GM23248 (cell line): ENCODE measurements around the gene NXT1. TPM values are rescaled to one million over a fixed set of nuclear protein-coding genes. Genes with fewer than 3 reads are reported as not detected.

ENCODE experiments used
- DNase-seq: peaks from one replicate; pipeline ENCODE4 v3.0.0-alpha.2; 2015
- H2AFZ ChIP-seq: fragments of 200-600 bp; sonication (generic); 2 replicates; pipeline ENCODE4 v1.6.1; 2016; ENCODE audit warnings: antibody characterized with exemption
- H3F3A ChIP-seq: fragments of 200-600 bp; sonication (generic); 2 replicates; pipeline ENCODE4 v1.6.1; 2016; ENCODE audit warnings: mild to moderate bottlenecking, antibody characterized with exemption, mixed run types; ENCODE audit not compliant: insufficient read depth
- H3K27ac ChIP-seq: fragments of 200-600 bp; sonication (generic); 2 replicates; pipeline ENCODE4 v1.5.1; 2016; ENCODE audit warnings: mild to moderate bottlenecking
- H3K27me3 ChIP-seq: fragments of 200-600 bp; sonication (generic); replicated peaks from 2 replicates; pipeline ENCODE4 v1.6.1; 2016; ENCODE audit warnings: mild to moderate bottlenecking; ENCODE audit not compliant: insufficient read depth
- H3K36me3 ChIP-seq: fragments of 200-600 bp; sonication (generic); 2 replicates; pipeline ENCODE4 v1.6.1; 2016; ENCODE audit warnings: low read depth, mild to moderate bottlenecking
- H3K4me1 ChIP-seq: fragments of 200-600 bp; sonication (generic); 2 replicates; pipeline ENCODE4 v1.6.1; 2016; ENCODE audit warnings: mild to moderate bottlenecking; ENCODE audit not compliant: insufficient read depth
- H3K4me2 ChIP-seq: fragments of 200-600 bp; sonication (generic); one replicate; pipeline ENCODE4 v1.6.1; 2016; ENCODE audit warnings: mild to moderate bottlenecking; ENCODE audit not compliant: unreplicated experiment
- H3K4me3 ChIP-seq: fragments of 200-600 bp; sonication (generic); 2 replicates; pipeline ENCODE4 v1.5.1; 2016; ENCODE audit warnings: mild to moderate bottlenecking
- H3K79me2 ChIP-seq: fragments of 200-600 bp; sonication (generic); 2 replicates; pipeline ENCODE4 v1.6.1; 2016; ENCODE audit warnings: mild to moderate bottlenecking; ENCODE audit not compliant: insufficient read depth
- H3K9ac ChIP-seq: fragments of 200-600 bp; sonication (generic); 2 replicates; pipeline ENCODE4 v1.6.1; 2016; ENCODE audit warnings: mild to moderate bottlenecking
- H3K9me2 ChIP-seq: fragments of 200-600 bp; sonication (generic); 2 replicates; pipeline ENCODE4 v1.6.1; 2016; ENCODE audit warnings: mixed run types, mild to moderate bottlenecking, moderate library complexity; ENCODE audit not compliant: insufficient read depth
- H3K9me3 ChIP-seq: fragments of 200-600 bp; sonication (generic); one replicate; pipeline ENCODE4 v1.6.1; 2017; ENCODE audit warnings: low read depth
- H4K20me1 ChIP-seq: fragments of 200-600 bp; sonication (generic); 2 replicates; pipeline ENCODE4 v1.6.0; 2016; ENCODE audit not compliant: insufficient read depth
- EZH2 ChIP-seq: fragments of 200-600 bp; sonication (generic); IDR thresholded peaks from 2 replicates; pipeline ENCODE4 v1.6.1; 2018; ENCODE audit warnings: antibody characterized with exemption, mild to moderate bottlenecking; ENCODE audit not compliant: insufficient read depth, poor library complexity, severe bottlenecking
- EZH2phosphoT487 ChIP-seq: fragments of 200-600 bp; sonication (generic); IDR thresholded peaks from 2 replicates; pipeline ENCODE4 v1.6.1; 2018; ENCODE audit warnings: antibody characterized with exemption, moderate library complexity, mild to moderate bottlenecking, low read depth; ENCODE audit not compliant: insufficient read depth
- WGBS, 2 experiments: methylation state at CpG; one replicate each; pipeline ENCODE4 v1.1.6; 2015 to 2017; ENCODE audit warnings: low lambda C conversion rate in 2 of 2, low coverage in 1 of 2; ENCODE audit errors: missing lambda C conversion rate in 2 of 2; 5-methylcytosine and 5-hydroxymethylcytosine counted together
- in situ Hi-C: fragments of 300-500 bp; cut with MboI; formaldehyde crosslinking; loops from 2 replicates; pipeline ENCODE4 v1.15.0; 2020
- polyA plus RNA-seq: library from polyadenylated mRNA; unstranded; fragments of >200 nt; fragmentation: Nextera tagmentation; extraction: Ambion mirVana; gene quantifications from 2 replicates; pipeline ENCODE4 v1.2.1, GENCODE V29; 2016
- total RNA-seq: library from RNA; depleted of rRNA; stranded (reverse); fragments of >200 nt; shearing (Covaris generic); gene quantifications from 2 replicates; pipeline ENCODE4 v1.2.3, GENCODE V29; 2014

The NXT1 gene
- total and polyA plus RNA-seq, 2 experiments from 2014 or later, result 29.8 to 31.5 TPM

DNA sequence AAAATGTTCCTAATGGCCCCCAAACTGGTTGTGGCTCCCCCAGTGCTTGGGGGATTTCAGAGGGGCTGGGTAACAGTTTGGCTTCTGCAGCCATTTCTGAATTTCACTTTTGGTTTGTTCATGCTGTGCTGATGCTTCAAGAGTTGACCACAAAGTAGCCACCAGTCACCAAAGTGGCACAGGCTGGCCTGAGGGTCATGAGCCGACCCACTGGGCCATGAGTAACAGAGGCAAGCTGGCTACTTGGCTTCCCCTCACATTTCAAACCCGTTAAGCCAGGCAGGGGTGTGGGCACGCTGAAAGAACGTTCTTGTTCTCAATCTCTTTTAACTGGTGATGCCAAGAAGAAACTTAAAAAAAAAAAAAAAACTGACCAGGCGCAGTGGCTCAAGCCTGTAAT lies 15.1 kb upstream of the NXT1 start:
- no peak overlapping the region for H3K9ac ChIP-seq

GRCh38 chr20:23336476-23336875 lies 14.1 kb upstream of the NXT1 start:
- Histone ChIP-seq H3K4me1 (no peaks in the 10 kb centered on the region), H3K27ac (no peak overlapping the region), H3K4me3 (no peak overlapping the region), H3K27me3 (no peaks in the 10 kb centered on the region), H3K9ac (no peak overlapping the region), H3K4me2 (no peak overlapping the region), H3F3A (no peaks in the 10 kb centered on the region), H3K79me2 (no peaks in the 10 kb centered on the region), H3K9me3 (no peaks in the 10 kb centered on the region), H3K36me3 (no peaks in the 10 kb centered on the region), H3K9me2 (no peaks in the 10 kb centered on the region), H4K20me1 (no peaks in the 10 kb centered on the region), H2AFZ (no peak overlapping the region)
- DNase-seq, result no peak
- in situ Hi-C loops, result loop anchor here (10.0 to 25.0 kb wide), 2 partner anchors 282 to 999 kb away; no protein-coding TSS in a partner anchor
- WGBS, 2 experiments, result 98 to 99% methylated on average over 5 of the region's 5 CpGs
- TF ChIP-seq EZH2 (no peak), EZH2phosphoT487 (no peak)

More for the DNA sequence above, 15.1 kb upstream of the NXT1 start:
- 66 to 77% methylated on average over 5 of the region's 5 CpGs for WGBS, 2 experiments
- H3K4me3 ChIP-seq, result no peak overlapping the region
- H3K4me1 ChIP-seq, result no peaks in the 10 kb centered on the region
- no peaks in the 10 kb centered on the region for H4K20me1 ChIP-seq
- TF ChIP-seq EZH2, result no peak
- no peak for TF ChIP-seq EZH2phosphoT487
- H3K4me2 ChIP-seq, result no peak overlapping the region
- no peaks in the 10 kb centered on the region for H3K36me3 ChIP-seq
- no peaks in the 10 kb centered on the region for H3K9me2 ChIP-seq
- no peaks in the 10 kb centered on the region for H3K27me3 ChIP-seq
- in situ Hi-C loops, result loop anchor here (10.0 to 25.0 kb wide), 2 partner anchors 281 to 998 kb away; no protein-coding TSS in a partner anchor
- no peak overlapping the region for H2AFZ ChIP-seq
- H3F3A ChIP-seq, result no peaks in the 10 kb centered on the region
- H3K9me3 ChIP-seq, result no peaks in the 10 kb centered on the region
- no peaks in the 10 kb centered on the region for H3K79me2 ChIP-seq
- H3K27ac ChIP-seq, result no peak overlapping the region
- no peak for DNase-seq

GRCh38 chr20:23337312-23337711 lies 13.3 kb upstream of the NXT1 start:
- Histone ChIP-seq H3K9me3 (no peaks in the 10 kb centered on the region), H3K4me3 (no peak overlapping the region), H3F3A (no peaks in the 10 kb centered on the region), H3K9ac (no peak overlapping the region), H3K27me3 (no peaks in the 10 kb centered on the region), H3K4me2 (no peak overlapping the region), H2AFZ (no peak overlapping the region), H4K20me1 (no peaks in the 10 kb centered on the region), H3K4me1 (no peaks in the 10 kb centered on the region), H3K79me2 (no peaks in the 10 kb centered on the region), H3K9me2 (no peaks in the 10 kb centered on the region), H3K36me3 (no peaks in the 10 kb centered on the region), H3K27ac (no peak overlapping the region)
- no peak for DNase-seq
- in situ Hi-C loops, result loop anchor here (10.0 to 25.0 kb wide), 2 partner anchors 283 to 1000 kb away; no protein-coding TSS in a partner anchor
- TF ChIP-seq EZH2phosphoT487 (no peak), EZH2 (no peak)

DNA sequence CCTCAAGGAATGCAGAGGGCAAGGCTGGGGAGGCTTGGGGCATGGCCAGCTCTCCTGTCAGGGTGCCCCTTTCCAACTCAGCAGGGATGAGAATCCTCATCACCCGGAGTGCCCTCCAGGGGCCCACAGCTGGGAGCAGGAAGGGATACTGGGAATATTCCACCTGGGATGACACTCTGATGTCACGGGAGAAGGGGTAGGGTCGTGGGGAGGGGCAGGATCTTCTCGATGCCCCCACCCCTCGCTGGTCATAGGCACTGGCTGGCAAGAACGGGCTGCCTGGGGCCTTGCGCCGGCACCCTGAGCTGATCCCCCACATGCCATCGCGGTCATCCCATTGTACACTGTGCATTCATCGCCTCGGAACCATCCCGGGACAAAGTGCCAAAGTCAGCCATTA lies 10.6 kb upstream of the NXT1 start:
- Histone ChIP-seq H3K4me1 (no peaks in the 10 kb centered on the region), H3K4me2 (no peak overlapping the region), H3K36me3 (no peaks in the 10 kb centered on the region), H4K20me1 (no peaks in the 10 kb centered on the region), H3K79me2 (no peaks in the 10 kb centered on the region), H3K9ac (no peak overlapping the region), H3K27me3 (no peaks in the 10 kb centered on the region), H3K9me3 (no peaks in the 10 kb centered on the region), H3K4me3 (no peak overlapping the region), H2AFZ (no peak overlapping the region), H3F3A (no peaks in the 10 kb centered on the region), H3K9me2 (no peaks in the 10 kb centered on the region), H3K27ac (no peak overlapping the region)
- DNase-seq, result no peak
- in situ Hi-C loops, result loop anchor here (5.0 to 25.0 kb wide), 3 partner anchors 285 to 1003 kb away; no protein-coding TSS in a partner anchor
- WGBS, 2 experiments, result 71 to 83% methylated on average over 9 to 13 of the region's 13 CpGs
- TF ChIP-seq EZH2phosphoT487 (no peak), EZH2 (no peak)

GRCh38 chr20:23340524-23340923 lies 10.1 kb upstream of the NXT1 start:
- Histone ChIP-seq H3K9ac (no peak overlapping the region), H3K27ac (no peak overlapping the region), H3K4me2 (no peak overlapping the region), H3K4me3 (no peak overlapping the region), H3K9me3 (no peaks in the 10 kb centered on the region), H3K9me2 (no peaks in the 10 kb centered on the region), H4K20me1 (no peaks in the 10 kb centered on the region), H3K27me3 (no peaks in the 10 kb centered on the region), H3F3A (no peaks in the 10 kb centered on the region), H3K4me1 (no peaks in the 10 kb centered on the region), H2AFZ (no peak overlapping the region), H3K36me3 (no peaks in the 10 kb centered on the region), H3K79me2 (no peaks in the 10 kb centered on the region)
- peak; percentile 76 for DNase-seq
- in situ Hi-C loops, result loop anchor here (5.0 to 25.0 kb wide), 2 partner anchors 648 to 1003 kb away; no protein-coding TSS in a partner anchor
- WGBS, 2 experiments, result 19 to 22% methylated on average over 9 of the region's 9 CpGs
- TF ChIP-seq EZH2 (no peak), EZH2phosphoT487 (no peak)
